Measurements from ENCODE around the gene MT1X.

The MT1X gene

GRCh38 chr16:56681939-56682702, at the start of gene MT1X:
TSS of gene MT1X (plus strand) at chr16:56682470. CDS start at chr16:56682541, 71 bp downstream.
- DNase-seq (ENCODE audit: low read depth in 2 of 2), result peak; percentile 86 to 89

GRCh38 chr16:56632848-56633365, 49.4 kb upstream of the MT1X start:
- no peak for DNase-seq (ENCODE audit: low read depth in 2 of 2)

- no peak for DNase-seq (ENCODE audit: low read depth in 2 of 2)
Observed at GRCh38 chr16:56633535-56633934, 48.7 kb upstream of the MT1X start.

GRCh38 chr16:56634715-56635440, 47.4 kb upstream of the MT1X start:
- DNase-seq (ENCODE audit: low read depth in 2 of 2), result no peak

- DNase-seq (ENCODE audit: low read depth in 2 of 2), result no peak
Observed at GRCh38 chr16:56635441-56635967, 46.8 kb upstream of the MT1X start.

GRCh38 chr16:56636616-56637413, 45.5 kb upstream of the MT1X start:
- DNase-seq (ENCODE audit: low read depth in 2 of 2), result no peak

- no peak for DNase-seq (ENCODE audit: low read depth in 2 of 2)
Observed at GRCh38 chr16:56637814-56638750, 44.2 kb upstream of the MT1X start, which contains the start of gene MT1A. TSS of gene MT1A (plus strand) at chr16:56638666. CDS start at chr16:56638739, 73 bp downstream.

GRCh38 chr16:56639045-56639444, 43.2 kb upstream of the MT1X start:
- DNase-seq (ENCODE audit: low read depth in 2 of 2), result no peak

GRCh38 chr16:56640076-56640475, 42.2 kb upstream of the MT1X start:
- DNase-seq (ENCODE audit: low read depth in 2 of 2), result no peak

- no peak for DNase-seq (ENCODE audit: low read depth in 2 of 2)
Observed at GRCh38 chr16:56641166-56641565, 41.1 kb upstream of the MT1X start.

- peak; percentile 79 for DNase-seq (ENCODE audit: low read depth in 2 of 2)
Observed at GRCh38 chr16:56643080-56643778, 39.0 kb upstream of the MT1X start.

GRCh38 chr16:56643833-56644232, 38.4 kb upstream of the MT1X start:
- no peak for DNase-seq (ENCODE audit: low read depth in 2 of 2)

- no peak for DNase-seq (ENCODE audit: low read depth in 2 of 2)
Observed at GRCh38 chr16:56645311-56645710, 37.0 kb upstream of the MT1X start.

GRCh38 chr16:56645838-56646237, 36.4 kb upstream of the MT1X start:
- no peak for DNase-seq (ENCODE audit: low read depth in 2 of 2)

- no peak for DNase-seq (ENCODE audit: low read depth in 2 of 2)
Observed at GRCh38 chr16:56647641-56648431, 34.4 kb upstream of the MT1X start.

GRCh38 chr16:56649271-56649670, 33.0 kb upstream of the MT1X start:
- DNase-seq (ENCODE audit: low read depth in 2 of 2), result no peak

GRCh38 chr16:56649820-56650219, 32.5 kb upstream of the MT1X start:
- DNase-seq (ENCODE audit: low read depth in 2 of 2), result no peak

GRCh38 chr16:56651586-56651985, 30.7 kb upstream of the MT1X start, which contains the start of gene MT1B:
TSS of gene MT1B (plus strand) at chr16:56651886. CDS start at chr16:56651954, 68 bp downstream.
- DNase-seq (ENCODE audit: low read depth in 2 of 2), result no peak

GRCh38 chr16:56652600-56652999, 29.7 kb upstream of the MT1X start:
- DNase-seq (ENCODE audit: low read depth in 2 of 2), result no peak
